ENCODE data around the gene ASZ1.

Gene ASZ1

DNA sequence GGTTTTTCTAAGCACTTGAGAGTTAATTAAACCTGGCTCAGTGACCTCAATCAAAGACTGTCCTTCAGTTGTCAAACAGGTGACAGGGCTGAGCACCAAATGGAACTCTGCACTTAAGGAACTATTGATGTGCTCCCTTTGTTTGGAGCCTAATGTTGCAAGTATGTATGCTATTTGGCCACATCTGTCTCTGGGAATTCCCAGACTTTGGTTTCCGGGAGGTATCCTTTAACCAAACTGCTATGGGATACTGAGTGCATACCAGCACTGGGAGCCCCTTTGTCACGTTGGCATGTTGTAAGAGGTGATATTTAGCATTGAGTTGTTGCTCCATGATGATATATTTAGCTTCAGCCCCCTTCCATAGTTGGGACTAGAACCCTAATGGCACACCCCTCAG is 25.2 kb downstream of the ASZ1 start:
- DNase-seq (ENCODE audit: low spot score): no peak

DNA sequence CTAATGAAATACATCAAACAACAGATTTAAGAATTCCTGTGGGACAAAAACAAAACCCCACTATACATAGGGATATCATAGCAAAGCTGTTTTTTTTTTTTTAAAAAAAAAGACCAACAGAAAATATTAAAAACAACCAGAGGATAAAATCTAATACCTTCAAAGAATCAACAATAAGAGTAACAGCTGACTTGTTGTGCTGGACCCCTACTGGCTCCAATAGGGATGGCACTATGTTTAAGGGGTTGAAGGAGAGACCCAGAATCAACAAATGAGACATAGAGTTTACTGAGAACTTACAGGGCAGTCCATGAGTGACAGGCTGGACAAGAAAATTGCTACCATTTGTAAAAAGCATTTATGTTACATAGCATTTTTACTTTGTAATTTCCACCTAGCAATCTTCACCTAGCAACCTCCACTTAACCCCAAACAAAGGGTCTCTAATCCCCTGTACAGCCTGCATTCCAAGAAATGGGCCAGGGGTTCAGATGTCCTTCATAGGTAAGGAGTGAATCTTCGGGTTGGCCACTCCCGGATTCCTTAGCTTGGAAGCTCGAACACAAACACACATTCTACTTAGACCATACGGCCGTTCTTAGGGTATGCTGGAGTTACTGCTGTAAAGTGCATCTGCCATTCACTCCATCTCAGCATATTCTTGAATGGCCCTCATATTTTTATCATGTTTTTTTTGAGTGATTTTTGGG is 25.8 kb downstream of the ASZ1 start:
- no peak for DNase-seq (ENCODE audit: low spot score)

DNA sequence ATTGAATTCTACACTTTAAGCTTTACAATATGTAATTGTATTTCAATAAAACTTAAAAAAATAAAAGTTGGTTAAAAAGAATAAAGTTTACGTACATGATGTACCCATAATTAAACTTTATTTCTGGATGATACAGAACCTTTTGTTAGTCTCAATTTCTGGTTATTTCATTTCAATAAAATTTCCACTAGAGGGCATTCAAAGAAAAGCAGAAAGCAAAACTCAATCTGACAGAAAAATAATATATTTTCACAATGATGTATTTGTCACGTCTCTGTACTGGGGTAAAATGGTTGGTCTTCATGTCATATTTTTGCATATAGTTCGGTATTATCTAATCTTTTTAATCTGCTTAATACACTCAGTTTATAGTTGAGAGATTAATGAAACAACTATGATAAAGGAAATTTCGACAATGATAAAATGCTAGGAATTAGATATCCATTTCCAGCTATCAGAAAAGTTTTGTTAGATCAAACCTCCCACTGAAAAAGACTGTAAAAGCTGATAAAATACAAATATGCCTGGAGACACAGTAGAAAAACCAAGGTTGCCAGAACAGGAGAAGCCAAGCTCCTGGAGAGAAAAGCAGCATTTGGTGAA is 27.4 kb downstream of the ASZ1 start:
- DNase-seq (ENCODE audit: low spot score): no peak

DNA sequence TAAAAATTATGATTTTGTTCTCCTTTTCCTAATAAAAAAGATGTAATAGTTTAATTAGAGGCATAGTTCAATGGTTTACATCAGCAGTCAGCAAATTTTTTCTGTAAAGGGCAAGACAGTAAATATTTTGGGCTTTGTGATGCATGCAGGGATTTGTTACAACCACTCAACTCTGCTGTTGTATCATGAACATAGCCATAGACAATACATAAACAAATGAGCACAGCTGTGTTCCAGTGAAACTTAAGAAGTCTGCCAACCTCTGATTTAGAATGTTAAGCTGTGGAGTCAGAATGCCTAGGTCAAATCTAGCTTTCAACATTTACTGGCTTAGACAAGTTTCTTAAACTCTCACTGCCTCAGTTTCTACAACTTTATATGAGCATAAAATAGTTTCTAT is 31.6 kb downstream of the ASZ1 start:
- DNase-seq (ENCODE audit: low spot score): no peak

DNA sequence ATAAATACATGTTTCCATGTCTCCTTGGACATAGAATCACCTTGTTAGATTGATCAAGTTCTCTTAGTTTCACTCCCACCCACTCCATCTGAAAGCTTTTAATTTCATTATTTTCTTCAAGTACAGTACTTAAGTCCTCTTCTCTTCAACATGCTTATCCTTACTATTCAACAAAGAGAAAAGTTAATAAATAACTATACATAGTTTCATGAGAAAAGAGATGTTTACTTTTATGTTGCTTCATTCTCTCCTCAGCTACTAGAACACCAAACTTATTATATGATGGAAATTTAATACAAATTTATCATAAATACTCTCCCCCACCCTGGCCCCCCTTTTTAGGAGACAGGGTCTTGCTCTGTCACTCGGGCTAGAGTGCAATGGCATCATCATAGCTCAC is 33.5 kb downstream of the ASZ1 start:
- no peak for DNase-seq (ENCODE audit: low spot score)

DNA sequence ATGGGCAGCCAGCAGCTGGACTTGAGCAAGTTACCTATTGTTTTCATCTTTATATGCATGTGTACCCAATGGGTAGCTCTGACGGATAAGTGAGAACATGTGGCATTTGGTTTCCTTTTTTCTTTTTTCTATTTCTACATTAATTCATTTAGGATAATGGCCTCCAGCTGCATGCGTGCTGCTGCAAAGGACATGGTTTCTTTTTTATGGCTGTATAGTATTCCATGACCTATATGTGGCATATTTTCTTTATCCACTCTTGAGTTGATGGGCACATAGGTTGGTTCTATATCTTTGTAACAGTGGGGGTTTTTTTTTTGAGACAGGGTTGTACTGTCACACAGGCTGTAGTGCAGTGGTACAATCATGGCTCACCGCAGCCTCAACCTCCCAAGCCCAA is 37.4 kb downstream of the ASZ1 start:
- DNase-seq (ENCODE audit: low spot score): no peak

DNA sequence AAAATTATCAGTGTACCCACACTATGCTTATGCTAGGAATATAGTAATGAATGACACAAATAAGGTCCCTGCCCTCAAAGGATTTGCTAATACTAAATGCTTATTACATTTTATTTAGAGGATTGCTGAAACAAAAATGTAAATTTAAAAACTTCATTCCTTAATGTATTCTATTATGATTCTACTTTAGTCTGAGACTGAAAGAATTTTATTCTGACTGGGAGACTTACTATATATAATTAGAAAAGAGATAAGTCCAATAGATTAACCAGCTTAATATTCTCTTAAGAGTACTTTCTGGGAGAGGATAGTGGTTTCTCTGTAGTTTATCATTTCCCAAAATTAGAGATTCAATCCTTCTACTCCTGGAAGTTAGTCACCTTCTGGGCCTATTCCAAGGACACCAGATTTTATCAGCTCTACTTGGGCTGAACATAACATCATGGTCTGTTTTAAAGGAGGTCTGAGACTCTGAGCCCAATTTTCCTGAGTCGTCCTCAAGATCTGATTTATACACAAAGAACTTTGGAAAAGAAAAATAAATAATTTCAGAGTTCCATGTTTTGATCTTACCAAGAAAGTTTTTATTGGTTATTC is 41.1 kb downstream of the ASZ1 start:
- no peak for DNase-seq (ENCODE audit: low spot score)

DNA sequence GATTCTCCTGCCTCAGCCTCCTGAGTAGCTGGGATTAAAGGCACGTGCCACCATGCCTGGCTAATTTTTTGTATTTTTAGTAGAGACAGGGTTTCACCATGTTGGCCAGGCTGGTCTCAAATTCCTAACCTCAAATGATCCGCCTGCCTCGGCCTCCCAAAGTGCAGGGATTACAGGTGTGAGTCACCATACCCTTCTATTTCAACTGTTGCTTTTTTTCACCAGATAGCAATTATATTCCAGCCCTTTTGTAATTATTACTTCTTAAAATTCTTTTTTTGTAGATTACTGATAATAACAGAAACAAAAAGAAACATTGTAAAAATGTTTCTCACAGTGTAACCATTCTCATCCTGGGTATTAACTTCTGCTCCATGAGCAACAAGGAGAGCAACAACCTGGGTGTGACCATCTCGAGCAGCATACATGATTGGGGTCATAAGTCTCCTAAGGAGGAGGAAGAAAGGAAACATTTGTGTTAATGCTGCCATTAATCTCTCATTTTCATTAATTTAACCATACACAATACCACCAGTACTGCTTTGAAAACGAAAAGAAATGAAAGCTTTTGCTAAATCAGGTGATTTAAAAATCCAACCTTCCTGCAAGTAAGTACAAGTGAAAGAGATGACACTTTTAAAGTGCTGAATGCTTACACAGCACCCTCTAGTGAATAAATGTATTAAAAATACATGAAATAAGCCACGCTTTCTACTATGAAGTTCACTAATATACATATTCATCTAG is 41.8 kb downstream of the ASZ1 start:
- no peak for DNase-seq (ENCODE audit: low spot score)

DNA sequence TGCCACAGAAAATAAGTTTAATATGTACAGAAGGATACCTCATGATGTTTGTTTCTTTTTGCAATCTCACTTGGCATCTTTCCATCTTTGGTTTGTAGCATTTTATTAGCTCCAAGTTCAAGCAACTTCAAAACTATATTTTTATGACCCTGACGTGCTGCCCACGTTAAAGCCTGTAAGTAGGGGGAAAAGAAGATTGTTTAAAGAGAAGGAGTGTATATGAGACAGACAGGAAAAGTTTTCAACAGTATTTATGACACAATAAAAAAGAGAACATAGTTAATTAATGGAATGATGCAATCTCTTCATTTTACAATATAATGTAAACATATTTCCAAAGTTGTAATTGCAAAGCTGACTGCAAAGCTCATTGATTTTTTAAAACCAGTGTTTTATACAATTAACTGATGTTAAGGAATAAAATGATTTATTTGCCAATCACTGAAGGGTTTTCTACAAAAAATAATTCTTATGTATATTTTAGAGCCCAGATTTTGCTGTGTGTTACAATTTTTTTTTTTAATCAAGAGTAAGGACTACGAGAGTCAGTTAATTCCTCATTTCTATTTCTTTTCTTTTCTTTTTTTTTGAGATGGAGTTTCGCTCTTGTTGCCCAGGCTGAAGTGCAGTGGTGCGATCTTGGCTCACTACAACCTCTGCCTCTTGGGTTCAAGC is 42.5 kb downstream of the ASZ1 start:
- DNase-seq (ENCODE audit: low spot score): no peak

DNA sequence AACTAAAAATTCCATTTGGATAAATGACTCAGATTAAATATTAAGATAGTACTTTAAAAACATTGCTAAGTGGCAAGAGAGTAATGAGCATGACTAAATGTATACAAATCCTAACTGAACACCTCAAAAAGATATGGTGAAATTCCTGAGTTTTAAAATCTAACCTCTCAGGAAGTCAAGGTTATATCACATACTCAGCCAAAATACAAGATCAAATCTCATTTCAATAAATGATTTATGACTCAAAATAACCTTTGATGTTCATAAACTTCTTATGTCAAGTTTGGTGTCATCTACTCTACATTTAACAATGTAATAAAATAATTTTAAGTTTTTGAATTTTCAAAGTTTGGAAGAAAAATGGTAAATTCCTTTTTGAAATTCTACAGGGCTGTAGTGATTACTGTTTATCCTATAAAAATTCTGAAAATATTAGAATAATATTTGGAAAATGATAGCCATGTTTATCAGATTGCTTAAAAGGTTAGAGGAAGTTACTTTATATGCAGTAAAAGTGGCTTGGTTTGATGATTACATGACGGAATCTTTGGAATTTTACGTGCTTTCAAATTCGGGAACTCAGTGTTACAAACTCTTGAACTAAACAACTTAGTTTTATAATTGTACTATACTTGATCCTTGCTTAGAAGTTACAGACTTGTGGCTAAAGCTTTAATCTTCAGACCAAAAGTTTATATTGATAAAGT is 43.7 kb downstream of the ASZ1 start:
- no peak for DNase-seq (ENCODE audit: low spot score)

DNA sequence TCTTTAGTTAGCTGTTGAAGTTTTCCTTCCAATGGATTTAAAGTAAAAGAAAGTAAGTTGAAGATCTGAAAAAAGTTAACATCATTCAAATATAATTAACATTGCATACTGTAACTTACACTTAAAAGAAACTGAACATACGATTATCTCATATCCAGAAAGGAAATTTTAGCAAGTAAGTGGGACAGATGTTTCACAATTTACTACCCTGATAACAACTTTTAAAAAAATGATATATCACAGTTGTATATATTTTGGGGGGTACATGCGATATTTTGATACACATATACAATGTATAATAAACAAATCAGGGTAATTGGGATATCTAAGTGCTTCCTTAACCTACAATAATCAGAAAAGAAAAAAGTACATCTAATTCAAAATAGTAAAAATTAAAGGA is 44.2 kb downstream of the ASZ1 start:
- DNase-seq (ENCODE audit: low spot score): no peak

DNA sequence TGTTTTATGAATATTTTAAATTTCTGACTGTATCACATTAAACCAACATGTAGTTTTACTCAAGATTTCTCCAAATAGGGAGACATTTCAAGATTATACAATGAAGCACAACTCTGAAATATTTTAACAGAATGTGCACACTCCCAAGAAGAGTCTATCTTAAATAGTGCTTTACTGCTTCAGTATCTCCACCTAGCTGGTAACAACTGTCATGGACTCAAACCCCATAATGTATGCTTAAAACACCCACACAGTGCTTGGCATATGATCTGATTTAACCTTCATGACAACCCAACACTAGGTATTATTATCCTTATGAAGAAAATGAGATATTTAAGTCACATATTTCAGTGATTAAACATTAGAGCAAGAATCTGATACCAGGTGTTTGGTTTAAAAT is 45.9 kb downstream of the ASZ1 start:
- DNase-seq (ENCODE audit: low spot score): no peak

DNA sequence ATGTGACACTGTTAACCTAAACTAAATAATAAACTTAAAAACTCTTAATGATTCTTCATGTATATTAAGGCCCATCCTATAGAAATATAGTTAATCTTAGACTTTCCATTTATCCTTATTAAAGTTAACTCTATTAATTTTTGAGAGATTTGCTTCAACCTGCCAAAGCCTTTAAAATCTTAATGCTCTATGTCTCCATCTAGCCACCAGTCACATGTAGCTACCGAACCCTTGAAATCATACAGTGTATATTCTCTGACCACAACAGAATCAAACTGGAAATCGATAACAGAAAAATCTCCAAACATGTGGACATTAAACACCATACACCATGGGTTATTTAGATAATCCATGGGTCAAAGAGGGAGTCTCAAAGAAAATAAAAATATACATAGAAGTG is 51.9 kb downstream of the ASZ1 start:
- DNase-seq (ENCODE audit: low spot score): no peak

DNA sequence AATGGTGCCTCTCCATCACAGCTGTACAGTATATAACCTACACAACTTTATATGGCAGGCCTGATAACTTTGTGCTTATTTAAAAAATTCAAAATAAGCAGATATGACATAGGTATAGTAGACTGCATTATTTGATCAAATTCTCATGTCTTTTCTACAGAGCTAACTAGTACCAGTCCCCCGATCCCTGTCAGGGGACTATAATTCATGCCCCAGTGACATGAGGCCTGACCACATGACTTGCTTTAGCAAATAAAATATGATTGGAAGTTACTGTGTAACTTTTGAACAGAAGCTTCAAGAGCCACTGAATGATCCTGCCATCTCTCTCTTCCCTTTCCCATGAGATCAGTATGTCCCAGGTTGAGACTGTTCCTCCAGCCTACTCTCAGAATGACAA is 55.2 kb downstream of the ASZ1 start:
- DNase-seq (ENCODE audit: low spot score): no peak

DNA sequence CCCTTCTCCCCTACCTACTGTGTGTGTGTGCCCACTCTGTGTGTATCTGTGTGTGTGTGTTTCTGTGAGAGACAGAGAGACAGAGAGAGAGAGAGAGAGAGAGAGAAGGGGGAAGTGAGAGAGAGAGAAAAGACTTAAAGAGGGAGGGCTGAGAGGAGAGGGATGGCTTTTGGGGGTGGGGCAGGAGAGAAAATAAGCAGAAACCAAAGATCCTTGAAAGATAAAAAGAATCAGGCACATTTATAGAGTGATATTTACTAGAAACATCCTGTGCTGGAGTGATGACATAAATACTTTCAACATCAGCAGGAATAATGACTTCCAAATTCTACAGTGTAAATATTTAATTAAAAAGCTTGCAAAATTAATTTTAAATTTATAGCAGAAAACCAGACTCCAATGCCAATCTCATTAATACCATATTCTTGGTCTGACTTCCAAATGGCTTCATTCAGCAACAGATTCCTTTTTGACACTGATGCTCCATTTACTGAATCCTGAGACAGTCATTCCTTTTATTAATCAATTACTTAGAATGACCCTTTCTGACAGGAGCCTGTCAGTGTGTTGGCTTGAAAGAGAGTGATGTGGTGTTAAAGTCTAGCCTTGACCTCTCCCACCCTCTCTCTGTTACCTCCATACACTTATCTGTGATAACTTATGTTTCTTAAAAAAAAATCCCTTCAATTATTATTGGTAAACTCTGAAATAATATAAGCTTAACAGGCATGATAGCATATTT is 62.8 kb downstream of the ASZ1 start:
- DNase-seq (ENCODE audit: low spot score): no peak

DNA sequence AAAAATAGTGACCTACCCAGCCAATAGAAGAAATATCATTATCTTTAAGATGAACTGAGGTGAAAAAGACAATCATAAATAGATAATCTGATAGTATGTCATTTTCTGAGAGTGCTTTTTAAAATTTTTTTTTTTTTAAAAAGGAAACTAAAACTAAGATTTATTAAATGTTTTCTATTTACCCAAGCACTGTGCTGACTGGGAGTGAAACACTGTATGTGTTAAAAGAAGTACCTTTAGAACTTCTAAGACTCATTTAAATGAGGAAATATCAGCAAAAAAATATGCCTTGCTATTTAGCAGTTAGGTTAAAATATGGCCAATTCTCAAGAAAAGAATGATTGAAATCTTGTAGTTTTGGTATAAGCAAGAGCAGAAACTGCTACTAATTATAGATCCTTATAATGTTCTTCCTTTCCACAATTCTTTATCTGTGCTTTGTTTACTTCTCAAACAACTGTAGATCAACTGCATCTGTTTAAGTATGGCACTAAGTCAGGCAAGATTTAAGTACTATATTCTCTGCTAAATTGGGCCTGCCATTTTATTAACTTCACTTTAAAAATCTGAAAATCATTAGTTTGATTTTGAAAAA is 64.9 kb downstream of the ASZ1 start:
- no peak for DNase-seq (ENCODE audit: low spot score)

DNA sequence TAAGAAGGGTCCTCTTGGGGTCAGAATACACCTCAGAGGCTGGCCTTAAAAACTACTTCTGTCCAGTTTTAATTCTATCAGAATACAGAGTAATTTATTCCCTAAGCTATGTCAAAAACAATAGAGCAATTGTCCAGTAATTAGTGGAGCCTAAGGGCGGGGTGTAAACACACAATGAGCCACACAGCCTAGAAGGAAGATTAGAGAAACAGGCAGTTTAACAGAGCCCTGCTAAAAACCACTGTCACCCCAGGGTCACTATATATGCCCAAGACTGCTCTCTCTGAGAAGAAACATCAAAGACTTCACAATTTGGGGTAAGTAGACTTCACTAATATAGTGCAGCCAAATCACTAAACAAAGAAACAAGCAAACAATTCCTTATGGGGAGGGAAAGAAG is 77.3 kb downstream of the ASZ1 start:
- DNase-seq (ENCODE audit: low spot score): no peak

DNA sequence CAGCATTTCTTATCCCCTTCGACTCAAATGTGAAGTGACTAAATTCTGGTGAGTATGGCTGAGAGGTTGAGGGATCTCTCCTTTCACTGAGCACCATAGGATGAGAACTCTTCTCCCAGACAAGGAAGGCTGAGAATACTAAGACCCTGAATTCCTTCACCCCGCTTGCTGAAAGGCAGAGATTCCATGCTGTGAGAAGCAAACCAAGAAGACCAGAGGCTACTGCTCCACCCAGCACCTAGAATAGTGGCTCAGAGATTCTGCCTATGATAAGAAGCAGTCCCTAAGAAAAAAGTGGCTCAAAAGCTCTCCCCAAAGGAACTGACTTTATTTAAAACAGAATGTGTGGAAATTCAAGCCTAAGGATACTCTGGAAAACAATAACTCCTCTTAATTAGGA is 77.7 kb downstream of the ASZ1 start:
- DNase-seq (ENCODE audit: low spot score): no peak

DNA sequence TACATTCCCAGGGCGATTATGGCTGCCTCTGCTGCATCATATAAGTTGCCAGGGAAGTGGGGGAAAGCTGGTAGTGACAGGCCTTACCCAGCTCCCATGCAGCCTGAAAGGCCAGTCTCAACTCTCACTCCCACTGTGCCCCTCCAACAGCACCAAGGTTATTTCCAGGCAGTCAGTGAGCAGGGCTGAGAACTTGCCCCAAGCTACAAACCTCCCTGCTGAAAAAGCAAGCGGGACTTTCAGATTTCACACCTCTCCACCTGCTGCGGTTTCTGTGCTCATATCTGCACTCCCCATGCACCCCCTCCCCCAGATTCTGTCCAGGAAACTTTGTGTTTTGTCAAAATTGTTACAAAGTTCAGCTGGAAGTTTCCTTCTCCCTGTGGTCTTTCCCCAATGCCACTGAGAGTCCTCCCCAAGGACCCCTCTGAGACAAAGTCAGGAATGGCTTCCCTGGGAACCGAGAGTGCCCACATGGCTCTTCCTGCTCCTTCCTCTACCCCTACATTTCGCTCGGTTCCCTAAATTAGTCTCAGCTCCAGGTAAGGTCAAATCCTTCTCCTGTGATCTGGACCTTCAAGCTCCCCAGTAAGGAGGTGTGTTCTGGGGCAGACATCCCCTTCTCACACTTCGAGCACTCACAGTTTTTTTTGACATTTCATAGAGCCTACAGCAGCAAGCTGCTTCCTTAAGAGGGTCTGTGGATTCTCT is 79.2 kb downstream of the ASZ1 start:
- no peak for DNase-seq (ENCODE audit: low spot score)

DNA sequence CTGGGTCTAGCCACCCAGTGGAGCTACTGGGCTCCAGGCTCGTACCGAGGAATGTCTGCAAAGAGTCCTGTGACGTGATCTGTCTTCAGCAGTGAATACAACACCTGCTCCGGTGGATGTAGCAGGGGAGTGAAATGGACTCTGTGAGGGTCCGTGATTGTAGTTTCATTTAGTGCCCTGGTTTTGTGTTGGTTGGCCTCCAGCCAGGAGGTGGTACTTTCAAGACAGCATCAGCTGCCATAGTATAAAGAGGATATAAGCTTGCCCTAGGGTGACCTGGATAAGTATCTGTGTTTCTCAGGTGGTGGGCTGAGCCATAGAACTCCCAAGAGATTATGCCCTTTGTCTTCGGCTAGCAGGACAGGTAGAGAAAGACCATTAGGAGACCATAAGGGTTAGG is 79.8 kb downstream of the ASZ1 start:
- no peak for DNase-seq (ENCODE audit: low spot score)

Measured in CD4-positive, alpha-beta T cell treated with Interleukin-2 at 100 ng/mL for 4 hours (primary cell).